Measurements from ENCODE around the gene PDE11A.

DNA sequence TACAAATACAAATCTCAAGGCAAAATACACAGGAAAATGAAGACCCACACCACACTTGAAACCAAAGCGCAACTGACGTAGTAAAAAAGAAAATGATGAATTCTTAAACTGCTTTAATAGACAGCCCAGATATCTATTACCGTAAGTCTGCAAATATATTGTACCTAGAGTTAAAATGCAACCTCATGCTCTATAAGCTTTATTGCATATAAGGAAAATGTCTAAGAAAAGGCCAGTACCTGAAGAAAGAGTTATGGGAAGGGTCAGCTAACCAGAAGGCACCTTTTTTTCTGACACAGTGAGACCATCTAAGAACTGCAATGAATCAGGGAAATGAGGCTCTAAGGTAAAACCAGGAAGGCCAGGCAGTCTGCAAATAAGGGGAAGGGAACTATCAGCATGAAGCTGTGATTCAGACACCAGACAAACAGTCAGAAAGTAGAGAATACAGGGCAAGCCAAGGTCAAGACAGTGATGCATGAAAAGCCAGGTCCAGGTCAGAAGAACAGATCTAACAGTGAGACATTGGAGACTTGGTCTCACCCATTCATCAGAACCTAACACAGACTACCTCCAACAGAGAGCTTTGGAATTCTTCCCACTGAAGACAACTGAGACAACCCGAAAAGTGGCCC, 46.9 kb downstream of the PDE11A start:
- TF ChIP-seq POLR2AphosphoS5 (IDR thresholded peaks at IDR 0.05; ENCODE audit: low read depth, low read length) (no peak), POLR2A (IDR thresholded peaks at IDR 0.05; ENCODE audit: borderline replicate concordance, extremely low read depth, insufficient read depth, insufficient read length) (no peak), JUND (IDR thresholded peaks at IDR 0.05) (no peak), RAD21 (IDR thresholded peaks at IDR 0.05; ENCODE audit: low read depth) (no peak), YY1 (IDR thresholded peaks at IDR 0.05; ENCODE audit: extremely low read depth, insufficient replicate concordance, low read depth, low read length) (no peak), EGR1 (IDR thresholded peaks at IDR 0.05; ENCODE audit: low read depth) (no peak), ZNF274 (IDR thresholded peaks at IDR 0.05; ENCODE audit: low read depth, low read length) (no peak), SP1 (IDR thresholded peaks at IDR 0.05; ENCODE audit: low read depth) (no peak), EZH2 (IDR thresholded peaks at IDR 0.05) (no peak), ZFX (IDR thresholded peaks at IDR 0.05) (no peak)
- TF ChIP-seq, protein P1, sequence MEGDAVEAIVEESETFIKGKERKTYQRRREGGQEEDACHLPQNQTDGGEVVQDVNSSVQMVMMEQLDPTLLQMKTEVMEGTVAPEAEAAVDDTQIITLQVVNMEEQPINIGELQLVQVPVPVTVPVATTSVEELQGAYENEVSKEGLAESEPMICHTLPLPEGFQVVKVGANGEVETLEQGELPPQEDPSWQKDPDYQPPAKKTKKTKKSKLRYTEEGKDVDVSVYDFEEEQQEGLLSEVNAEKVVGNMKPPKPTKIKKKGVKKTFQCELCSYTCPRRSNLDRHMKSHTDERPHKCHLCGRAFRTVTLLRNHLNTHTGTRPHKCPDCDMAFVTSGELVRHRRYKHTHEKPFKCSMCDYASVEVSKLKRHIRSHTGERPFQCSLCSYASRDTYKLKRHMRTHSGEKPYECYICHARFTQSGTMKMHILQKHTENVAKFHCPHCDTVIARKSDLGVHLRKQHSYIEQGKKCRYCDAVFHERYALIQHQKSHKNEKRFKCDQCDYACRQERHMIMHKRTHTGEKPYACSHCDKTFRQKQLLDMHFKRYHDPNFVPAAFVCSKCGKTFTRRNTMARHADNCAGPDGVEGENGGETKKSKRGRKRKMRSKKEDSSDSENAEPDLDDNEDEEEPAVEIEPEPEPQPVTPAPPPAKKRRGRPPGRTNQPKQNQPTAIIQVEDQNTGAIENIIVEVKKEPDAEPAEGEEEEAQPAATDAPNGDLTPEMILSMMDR (IDR thresholded peaks at IDR 0.05 in 2 of 3, conservative IDR thresholded peaks at IDR 0.05 in 1 of 3; ENCODE audit: borderline replicate concordance in 1 of 3, insufficient read depth in 1 of 3, low read depth in 2 of 3, low read length in 2 of 3) = no peak
